ENCODE data around the gene MDFI.

The MDFI gene

GRCh38 chr6:41683523-41684310 lies 45.4 kb downstream of the MDFI start:
- DNase-seq (ENCODE audit: insufficient read length, low spot score) (peak; percentile 86), FAIRE-seq (peak; percentile 98)

- FAIRE-seq (no peak), DNase-seq (ENCODE audit: insufficient read length, low spot score) (no peak)
Observed at GRCh38 chr6:41684311-41685180, 46.3 kb downstream of the MDFI start.

- no peak for DNase-seq (ENCODE audit: insufficient read length, low spot score)
- FAIRE-seq, result no peak
Observed at GRCh38 chr6:41685641-41686380, 47.5 kb downstream of the MDFI start.

GRCh38 chr6:41687501-41688175 lies 49.4 kb downstream of the MDFI start:
- FAIRE-seq (no peak), DNase-seq (ENCODE audit: insufficient read length, low spot score) (no peak)

- peak; percentile 57 for FAIRE-seq
- no peak for DNase-seq (ENCODE audit: insufficient read length, low spot score)
Observed at GRCh38 chr6:41688256-41688965, 50.1 kb downstream of the MDFI start.

GRCh38 chr6:41689171-41690008 lies 51.1 kb downstream of the MDFI start:
- DNase-seq (ENCODE audit: insufficient read length, low spot score) (peak; percentile 30), FAIRE-seq (peak; percentile 46)

- DNase-seq (ENCODE audit: insufficient read length, low spot score) (no peak), FAIRE-seq (no peak)
Observed at GRCh38 chr6:41690541-41691330, 52.5 kb downstream of the MDFI start.

GRCh38 chr6:41691426-41692079 lies 53.3 kb downstream of the MDFI start:
- DNase-seq (ENCODE audit: insufficient read length, low spot score) (no peak), FAIRE-seq (no peak)

- DNase-seq (ENCODE audit: insufficient read length, low spot score), result no peak
- no peak for FAIRE-seq
Observed at GRCh38 chr6:41692080-41692675, 53.9 kb downstream of the MDFI start.

GRCh38 chr6:41692730-41693129 lies 54.5 kb downstream of the MDFI start:
- FAIRE-seq (no peak), DNase-seq (ENCODE audit: insufficient read length, low spot score) (no peak)

- FAIRE-seq, result peak; percentile 4
- DNase-seq (ENCODE audit: insufficient read length, low spot score), result no peak
Observed at GRCh38 chr6:41693281-41694240, 55.3 kb downstream of the MDFI start.

- no peak for DNase-seq (ENCODE audit: insufficient read length, low spot score)
- FAIRE-seq, result no peak
Observed at GRCh38 chr6:41694815-41695526, 56.7 kb downstream of the MDFI start.

- no peak for FAIRE-seq
- DNase-seq (ENCODE audit: insufficient read length, low spot score), result no peak
Observed at GRCh38 chr6:41695825-41696224, 57.6 kb downstream of the MDFI start.

GRCh38 chr6:41696788-41697187 lies 58.5 kb downstream of the MDFI start:
- FAIRE-seq (peak; percentile 16), DNase-seq (ENCODE audit: insufficient read length, low spot score) (no peak)
